ENCODE results near the gene ENOX1.
A peak's percentile ranks its signal among the peaks of the same experiment; 100 is the strongest.

ENOX1 gene

DNA sequence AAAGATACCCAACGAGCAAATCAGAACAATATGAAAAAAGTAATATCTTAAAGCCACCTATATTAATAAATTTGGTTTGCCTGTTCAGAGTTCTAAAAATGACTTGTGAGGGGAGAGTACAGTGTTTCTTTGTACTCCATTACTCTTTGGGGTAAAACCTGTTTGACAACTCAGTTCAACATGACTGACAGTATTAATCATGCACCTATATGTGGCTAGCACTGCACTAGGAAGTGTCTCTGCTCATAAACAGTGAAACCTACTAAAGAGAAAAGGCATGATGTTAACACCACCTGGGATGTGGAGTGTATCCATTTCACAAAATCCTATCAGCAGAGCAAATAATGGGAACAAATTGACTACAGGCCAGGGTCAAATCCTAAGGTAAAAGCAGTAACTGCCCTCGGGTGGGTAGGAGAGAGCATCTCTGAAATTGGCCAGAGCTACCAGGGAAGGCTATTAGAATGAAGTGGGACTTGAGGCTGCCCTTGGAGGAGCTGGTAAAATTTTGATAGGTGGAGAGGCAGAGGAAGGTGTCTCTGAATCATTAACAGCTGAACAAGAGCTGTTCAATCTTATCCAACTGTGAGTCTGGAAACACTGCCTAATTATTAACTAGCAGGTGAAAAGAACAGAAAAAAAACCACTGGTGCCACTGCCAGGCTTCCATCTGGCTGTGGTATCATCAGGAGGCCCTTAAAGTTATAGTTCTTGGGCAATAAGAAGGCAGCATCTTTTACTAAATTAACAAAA is 398.3 kb downstream of the ENOX1 start:
- DNase-seq (ENCODE audit: low read depth in 2 of 2), result no peak

DNA sequence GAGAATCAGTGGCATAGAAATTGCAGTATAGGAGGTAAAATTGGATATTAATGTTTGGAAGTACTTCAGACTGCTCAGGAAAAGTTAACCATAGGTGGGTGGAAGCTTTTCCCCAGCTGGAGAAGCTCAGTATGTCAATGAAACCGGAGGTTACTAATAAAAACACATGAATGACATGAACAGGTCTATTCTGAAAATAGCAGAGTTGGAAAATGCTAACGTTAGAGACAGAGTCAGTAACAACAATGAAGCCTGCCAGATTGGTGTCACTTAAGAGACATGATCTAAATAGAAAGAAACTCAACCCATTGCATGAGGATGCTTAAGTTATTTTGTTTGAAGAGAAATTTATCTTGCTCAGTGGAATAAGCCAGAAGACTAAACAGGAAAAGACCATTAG is 398.9 kb downstream of the ENOX1 start:
- DNase-seq (ENCODE audit: low read depth in 2 of 2), result no peak

DNA sequence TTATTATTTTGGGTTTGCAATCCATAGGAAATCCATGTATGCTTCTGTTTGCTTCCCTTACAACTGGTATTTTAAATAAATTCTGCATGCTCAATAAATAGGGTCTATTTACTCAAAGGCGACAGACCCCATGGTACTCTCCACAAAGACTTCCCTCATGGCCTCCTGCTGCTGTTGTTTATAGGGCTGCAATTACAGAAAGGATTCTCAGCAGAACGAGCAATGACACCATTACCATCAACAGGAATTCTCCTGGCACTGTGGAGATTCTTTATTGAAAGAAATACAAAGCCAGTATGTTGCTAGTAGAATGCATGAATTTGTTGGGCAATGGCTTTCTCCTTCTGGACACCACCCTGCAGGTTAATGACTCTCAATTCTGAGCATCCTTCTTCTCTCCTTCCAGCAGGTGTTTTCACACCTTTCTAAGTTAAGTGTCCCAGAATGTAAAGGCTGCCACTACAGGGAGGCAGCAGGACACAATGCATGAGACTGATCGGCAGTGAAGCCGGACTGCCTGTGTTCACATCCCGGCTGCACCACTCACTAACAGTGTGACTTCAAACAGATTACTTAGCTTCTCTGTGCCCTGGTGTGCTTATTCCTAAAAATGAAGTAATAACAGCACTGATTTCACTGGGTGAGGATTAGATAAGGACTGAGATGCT is 403.1 kb downstream of the ENOX1 start:
- DNase-seq (ENCODE audit: low read depth in 2 of 2), result no peak

DNA sequence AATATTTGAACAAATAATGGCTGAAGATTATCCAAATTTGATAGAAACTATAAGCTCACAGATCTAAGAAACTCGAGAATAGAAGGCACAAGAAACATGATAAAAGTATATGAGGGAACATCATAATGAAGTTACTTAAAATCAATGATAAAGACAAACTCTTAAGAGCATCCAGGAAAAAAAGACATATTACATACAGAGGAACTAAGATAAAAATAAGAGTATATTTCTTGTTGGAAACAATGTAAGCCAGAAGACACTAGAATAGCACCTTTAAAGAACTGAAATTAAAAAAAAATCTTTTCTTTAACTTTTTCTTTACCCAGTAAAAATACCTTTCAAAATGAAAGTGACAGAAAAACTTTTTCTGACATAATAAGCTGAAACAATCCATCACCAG is 407.0 kb downstream of the ENOX1 start:
- no peak for DNase-seq (ENCODE audit: low read depth in 2 of 2)

DNA sequence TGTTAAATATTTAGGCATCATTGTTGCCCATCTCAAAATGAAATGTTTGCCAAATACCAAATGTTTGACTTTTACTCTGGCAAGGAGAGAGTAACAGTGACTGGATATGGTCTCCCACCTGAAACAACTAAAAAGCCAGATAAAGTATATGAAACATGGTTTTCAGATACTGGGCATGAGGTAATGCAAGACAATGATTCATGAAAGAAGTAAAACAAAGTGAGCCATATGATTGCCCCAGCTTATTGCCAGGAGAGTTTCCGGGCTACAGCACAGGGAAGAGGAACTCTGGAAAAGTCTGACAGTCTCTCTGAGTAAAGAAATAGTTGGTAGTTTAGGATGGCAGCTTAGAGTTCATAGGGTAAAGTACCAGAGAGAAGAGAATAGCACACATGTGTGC is 408.8 kb downstream of the ENOX1 start:
- DNase-seq (ENCODE audit: low read depth in 2 of 2), result no peak

DNA sequence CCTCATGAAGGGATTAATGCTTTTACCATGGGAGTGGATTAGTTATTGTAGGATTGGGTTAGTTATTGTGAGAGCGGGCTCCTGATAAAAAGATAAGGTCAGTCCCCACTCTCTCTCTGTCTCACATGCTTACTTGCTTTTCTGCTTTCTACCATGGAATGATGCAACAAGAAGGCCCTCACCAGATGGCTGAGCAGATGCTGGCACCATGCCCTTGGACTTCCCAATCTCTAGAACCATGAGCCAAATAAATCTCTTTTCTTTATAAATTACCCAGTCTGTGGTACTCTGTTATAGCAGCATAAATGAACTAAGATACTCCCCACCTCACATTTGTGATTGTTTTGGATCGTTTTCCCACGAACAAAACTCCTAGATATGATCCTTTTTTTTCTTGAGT is 409.6 kb downstream of the ENOX1 start:
- DNase-seq (ENCODE audit: low read depth in 2 of 2), result no peak

DNA sequence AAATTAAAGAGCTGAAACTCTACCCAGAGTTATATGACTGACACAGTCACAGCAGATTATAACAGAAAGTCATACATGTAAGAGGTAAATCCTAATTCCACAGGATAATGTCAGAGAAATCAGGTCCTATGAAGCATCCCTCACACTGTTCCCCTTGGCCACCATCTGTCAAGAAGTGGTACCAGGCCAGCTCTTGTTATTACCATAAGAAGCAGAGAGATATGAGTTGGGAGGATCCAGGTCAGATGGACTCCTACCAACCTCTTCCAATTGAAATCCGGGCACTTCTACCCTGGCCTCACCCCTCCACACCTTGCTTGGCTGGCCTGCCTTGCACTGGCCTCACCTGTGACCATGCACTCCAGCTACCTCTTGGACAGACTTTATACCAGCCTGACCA is 410.2 kb downstream of the ENOX1 start:
- no peak for DNase-seq (ENCODE audit: low read depth in 2 of 2)

DNA sequence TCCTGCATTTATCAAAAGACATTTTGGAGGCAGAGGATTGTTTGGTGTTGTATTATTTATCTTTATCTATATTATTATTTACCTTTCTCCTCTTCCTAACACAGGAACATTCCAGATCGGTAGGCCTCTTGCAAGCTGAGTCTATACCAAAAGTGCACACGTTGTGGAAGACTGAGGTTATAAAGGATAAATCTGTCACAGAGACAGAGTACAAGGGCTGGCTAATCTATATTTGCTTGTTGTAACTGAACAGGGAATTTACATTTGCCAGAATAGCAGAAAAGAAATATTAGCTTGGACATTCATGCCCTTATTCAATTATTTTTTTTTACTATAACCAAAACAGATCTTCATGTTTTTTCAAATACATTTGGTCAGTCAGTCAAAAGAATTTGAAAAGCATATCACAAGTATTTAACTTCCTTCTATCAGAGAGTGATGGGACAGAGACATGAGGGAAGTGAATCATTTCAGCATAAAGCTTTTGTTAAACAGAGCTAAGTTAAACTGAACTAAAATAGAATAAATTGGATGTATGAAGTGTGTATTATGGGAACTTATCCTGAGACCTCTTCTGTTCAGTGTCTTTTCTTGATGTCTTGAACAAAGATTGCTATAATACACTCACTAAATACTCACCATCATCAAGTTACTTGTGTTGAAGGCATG is 410.8 kb downstream of the ENOX1 start:
- DNase-seq (ENCODE audit: low read depth in 2 of 2), result no peak

DNA sequence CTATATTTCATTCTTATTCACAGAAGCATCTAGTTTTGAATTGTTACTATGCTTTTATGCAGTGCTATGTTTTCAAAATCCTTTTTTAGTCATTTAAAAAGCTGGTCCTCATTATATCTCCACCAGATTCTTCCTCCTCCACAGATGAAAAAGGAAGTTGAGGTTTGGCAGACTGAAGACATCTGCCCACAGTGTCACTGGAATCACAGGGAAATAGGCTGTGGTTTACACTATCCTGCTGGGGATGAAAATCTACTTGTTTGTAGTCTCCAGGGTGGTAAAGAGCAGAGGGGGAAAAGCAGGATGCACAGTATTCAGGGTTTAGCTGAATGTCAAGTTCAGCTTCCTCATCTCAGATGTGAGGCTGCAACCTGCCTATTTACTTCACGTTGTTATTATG is 412.2 kb downstream of the ENOX1 start:
- DNase-seq (ENCODE audit: low read depth in 2 of 2), result peak; percentile 85 to 86

DNA sequence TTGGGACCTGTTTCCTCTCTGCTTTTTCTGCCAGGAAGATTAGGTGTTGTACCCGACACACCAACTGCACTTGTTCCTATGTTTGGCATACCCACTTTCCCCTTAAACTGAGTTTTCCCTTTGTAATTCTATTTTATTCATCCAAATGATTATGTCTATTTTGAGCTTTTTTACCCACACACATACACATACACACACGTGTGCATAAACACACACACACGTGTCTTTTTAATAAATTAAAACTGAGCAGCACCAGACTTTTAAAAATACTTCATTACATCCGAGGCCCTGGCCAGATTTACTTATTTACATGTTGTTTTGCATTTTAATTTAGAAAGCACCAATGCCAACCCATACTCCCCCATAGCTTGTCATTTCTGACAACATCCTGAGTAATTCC is 413.4 kb downstream of the ENOX1 start:
- DNase-seq (ENCODE audit: low read depth in 2 of 2), result no peak

DNA sequence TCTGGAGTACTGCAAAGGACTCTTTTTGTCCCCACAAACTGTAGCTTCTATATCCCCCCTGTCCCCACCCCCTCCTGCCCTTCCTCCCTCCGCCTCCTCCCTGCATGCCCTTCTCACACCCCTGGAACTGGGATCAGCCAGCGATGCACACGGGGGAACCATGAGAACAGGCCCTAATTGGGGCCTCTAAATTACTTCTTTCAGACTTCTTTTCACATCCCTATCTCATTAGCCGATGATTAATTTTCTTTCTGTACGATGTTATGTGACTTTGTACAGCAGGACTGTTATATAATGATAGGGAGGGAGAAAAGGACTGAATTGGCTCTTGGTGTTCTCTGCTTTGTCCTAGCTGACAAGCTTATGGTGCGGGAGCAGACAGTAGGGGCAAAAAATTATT is 415.9 kb downstream of the ENOX1 start:
- no peak for DNase-seq (ENCODE audit: low read depth in 2 of 2)

DNA sequence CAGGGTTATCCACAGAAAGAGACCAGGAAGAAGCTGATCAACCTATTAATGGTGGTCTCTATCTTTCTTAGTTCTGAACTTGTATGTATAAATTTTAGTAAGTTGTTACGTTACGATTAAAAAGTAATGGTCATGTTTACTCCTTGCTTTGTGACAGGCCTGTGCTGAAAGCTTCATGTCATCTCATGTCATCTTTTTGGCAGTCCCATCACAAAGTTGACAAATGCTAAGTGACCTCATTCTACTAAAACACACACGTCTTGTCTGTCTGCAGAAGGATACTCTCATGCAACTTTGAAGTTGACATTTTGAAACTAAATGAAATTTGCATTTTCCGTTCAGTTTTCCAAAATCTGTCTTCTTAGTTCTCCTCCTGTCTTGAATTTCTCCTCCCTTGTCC is 417.5 kb downstream of the ENOX1 start:
- no peak for DNase-seq (ENCODE audit: low read depth in 2 of 2)

DNA sequence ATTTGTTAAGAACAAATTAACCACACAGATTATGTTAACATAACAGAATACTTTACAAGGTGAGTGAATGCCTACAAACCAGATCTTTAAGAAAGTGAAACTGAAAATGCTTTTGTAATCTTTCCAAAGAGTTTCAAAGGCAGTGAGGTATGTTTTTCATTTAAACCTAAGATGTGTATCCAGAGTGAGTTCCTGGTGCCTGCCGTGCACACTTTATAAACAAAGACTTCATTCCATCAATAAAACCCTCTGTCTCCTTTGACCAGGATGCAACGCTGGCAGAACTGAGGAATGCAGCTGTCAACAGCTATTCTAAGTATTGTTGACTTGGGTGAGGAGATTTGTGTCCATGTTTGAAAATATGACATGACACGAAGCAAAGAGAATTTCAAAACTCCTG is 418.8 kb downstream of the ENOX1 start:
- peak; percentile 36 to 49 for DNase-seq (ENCODE audit: low read depth in 2 of 2)

DNA sequence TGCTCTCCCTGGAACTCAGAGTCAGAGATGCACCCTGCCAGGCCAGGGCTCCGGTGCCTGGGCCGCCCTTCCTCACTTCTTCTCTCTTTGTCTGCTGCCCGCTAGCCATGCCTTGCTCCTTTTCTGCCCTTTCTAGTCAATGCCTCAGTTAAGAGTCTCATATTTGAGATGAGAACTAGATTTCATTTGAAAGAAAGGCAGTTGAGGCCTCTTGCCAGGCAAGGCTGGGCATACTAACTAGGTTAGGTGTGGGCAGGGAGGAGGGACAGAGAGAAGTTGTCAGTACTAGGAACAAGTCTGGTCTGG is 421.8 kb downstream of the ENOX1 start:
- no peak for DNase-seq (ENCODE audit: low read depth in 2 of 2)

DNA sequence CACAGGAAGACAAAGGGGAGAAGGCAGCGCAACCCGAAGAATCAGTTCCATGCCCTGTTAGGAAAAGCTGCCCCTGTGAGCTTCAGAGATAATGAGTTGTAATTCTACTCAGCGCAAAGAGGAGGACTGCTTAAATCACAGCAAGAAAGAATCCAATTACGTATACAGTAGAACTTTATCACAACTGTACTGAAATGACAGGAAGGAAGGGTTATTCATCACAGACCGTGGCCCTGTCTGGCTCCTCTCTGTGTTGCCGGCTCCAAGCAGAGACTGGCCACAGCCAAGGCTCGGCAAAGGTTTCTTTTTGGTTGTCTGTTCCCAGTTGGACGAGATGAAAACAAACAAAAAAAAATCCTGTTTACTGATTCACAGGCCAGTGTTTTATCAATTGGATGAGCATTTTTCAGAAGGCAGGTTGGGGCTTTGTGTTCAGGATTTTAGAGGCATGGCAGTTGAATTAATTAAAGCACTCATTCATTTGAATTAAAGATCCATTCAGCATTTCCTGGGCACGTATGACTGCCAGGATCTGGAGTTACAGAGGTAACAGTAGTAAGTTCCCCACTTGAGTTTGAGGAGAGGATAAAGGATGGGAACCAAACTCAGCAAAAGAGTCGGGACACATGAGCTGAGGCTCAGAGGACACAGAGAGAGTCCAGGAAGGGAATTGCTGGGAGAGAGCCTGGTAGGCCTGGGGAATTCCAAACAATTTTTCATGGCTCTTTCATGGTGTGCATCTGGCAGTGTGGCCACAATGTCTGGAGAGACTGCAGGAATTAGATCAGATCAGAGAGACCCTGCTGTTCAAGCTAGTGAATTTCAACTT is 422.3 kb downstream of the ENOX1 start:
- DNase-seq (ENCODE audit: low read depth in 2 of 2), result no peak

DNA sequence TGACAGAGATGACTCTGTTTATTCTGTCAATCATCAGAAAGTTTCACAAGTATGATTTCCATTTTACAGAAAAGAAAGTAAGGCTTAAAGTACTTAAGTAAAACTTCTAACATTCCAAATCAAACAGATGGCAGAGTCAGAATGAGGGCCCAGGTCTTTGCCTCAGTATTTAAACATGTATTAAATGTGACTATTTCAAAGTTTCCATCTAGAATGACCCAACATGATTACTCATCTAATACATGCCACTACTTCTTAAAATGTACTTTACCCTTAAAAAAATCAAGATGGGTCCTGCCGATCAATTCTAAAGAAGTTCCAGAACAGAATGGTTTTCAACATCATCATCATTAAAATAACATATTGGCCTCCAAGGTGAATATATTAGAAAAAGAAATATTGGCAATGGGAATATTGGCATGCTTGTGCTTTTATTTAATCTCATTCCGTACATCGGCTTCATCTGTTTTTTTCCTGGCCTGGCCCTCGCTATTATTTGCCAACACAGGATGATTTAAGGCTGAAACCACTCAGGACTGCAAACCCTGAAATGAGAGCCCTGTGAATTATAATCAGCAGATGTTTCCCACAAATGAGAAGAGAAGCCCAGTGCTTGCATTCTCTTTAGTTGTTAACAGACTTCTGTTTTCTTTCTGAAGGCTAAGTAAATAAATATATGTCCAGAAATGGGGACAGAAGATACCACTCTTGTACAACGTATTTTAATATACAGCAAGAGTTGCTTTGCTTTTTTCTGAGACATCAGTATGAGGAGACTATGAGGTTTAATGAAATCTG is 423.4 kb downstream of the ENOX1 start:
- DNase-seq (ENCODE audit: low read depth in 2 of 2), result no peak

DNA sequence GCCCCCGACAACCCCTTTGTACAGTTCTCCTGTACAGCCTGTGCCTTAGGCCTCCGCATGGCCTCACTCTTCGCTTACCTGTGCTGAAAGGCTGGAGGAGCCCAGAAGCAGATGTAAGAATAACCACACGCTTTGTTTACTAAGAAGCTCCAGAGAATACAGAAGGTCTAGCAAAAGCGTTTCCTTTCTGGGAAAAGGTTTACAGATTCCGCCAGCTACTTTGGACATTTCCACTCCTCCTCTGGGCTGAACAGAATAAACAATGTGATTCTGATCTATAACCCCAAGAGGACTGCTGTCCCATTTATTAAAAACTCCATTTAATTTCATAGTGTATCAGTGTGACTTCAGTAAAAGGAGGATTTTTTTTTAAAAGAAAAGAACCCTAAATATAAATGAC is 424.2 kb downstream of the ENOX1 start:
- DNase-seq (ENCODE audit: low read depth in 2 of 2), result no peak

DNA sequence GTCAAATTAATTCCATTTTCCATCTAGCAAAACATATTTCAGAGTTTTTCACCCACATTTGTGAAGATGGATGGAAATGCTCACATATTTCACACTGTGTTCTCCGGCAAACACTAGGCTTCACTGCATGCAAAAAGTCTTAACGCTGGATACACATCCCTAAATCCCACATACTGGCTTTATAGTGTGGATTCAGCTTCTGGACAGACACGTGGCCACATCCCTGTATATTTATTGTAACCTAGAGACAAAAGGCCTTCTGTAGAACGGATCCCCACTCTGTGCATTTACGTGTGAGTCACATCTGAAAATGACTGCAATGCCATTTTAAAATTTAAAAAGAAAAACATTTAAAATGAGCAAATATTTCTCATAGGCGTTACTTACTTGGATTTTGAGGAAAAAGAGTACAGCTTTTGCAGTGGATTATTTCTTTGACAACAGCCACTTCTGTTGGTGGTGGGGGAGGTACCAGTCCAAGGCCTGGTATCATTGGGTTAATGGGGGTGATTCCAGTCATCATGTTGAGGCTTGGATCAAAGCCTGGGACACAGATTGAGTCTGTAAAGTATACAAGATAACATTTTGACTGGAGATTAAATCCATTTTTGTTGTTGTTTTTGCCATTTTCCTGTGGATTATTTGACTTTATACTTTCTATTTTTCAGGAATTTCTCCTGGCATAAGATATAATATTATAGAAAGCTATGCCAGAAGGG is 425.7 kb downstream of the ENOX1 start:
- DNase-seq (ENCODE audit: low read depth in 2 of 2), result no peak

DNA sequence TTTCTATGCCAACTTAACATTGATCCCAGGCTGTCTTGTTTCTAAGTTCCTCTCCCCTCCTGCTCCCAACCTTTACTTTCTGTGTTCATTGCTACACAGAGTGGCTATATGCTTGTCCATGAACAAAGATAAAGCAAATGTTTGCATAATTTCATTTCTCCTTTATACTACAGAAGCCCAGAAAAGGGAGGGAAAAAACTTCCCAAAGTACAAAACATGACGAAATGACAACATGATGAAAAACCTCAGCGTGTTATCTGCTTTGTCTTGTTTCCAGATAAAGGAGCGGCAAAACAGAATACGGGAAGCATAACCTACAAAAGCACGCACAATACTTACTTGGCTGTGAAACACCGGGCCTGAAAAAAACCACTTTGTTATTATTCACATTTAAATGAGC is 426.6 kb downstream of the ENOX1 start:
- DNase-seq (ENCODE audit: low read depth in 2 of 2), result no peak

DNA sequence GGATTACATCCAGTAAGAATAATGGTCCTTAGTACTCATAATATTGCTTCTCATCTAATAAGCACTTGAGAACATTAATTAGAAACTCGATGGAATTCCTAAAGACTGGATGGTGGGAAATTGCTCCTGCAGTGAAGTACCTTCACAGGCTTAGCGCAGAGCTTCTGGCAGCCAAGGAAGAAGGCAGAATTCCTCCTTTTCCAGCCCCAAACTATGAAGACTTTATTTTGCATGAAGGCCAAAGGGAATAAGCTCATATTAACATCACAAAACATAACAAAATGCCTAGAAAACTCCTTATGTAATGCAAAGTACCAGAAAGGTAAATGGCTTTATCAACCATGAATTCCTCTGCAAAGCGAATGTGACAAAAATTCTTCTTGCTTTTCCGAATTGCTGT is 427.2 kb downstream of the ENOX1 start:
- DNase-seq (ENCODE audit: low read depth in 2 of 2), result no peak

DNA sequence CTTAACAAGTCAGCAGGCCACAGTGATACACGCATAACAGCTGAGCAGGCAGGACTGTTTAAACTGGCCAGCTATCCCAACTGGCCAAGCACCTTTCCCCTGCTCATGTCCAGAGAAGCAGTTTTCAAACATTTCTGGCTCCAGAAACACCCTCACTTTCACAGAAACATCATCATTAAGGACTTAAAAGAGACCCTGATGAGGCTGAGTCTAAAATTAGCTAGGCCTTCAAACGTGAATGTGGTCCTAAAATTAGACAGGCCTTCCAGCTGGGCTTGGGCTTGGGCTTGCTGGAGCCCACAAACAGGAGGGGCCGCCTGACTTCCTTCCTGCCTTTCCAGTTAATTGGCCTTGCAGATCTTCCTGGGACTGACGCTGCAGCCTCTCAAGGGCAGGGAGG is 429.2 kb downstream of the ENOX1 start:
- no peak for DNase-seq (ENCODE audit: low read depth in 2 of 2)

Data from fibroblast of skin of left quadriceps (primary cell).